ENCODE results near the gene HOATZ.

Gene HOATZ

GRCh38 chr11:111479666-111480065 lies 34.9 kb upstream of the HOATZ start:
- TF ChIP-seq PAX5 (IDR thresholded peaks at IDR 0.05; ENCODE audit: insufficient read depth, low read length, severe bottlenecking), result no peak
- no peak for TF ChIP-seq POLR2A (IDR thresholded peaks at IDR 0.05; ENCODE audit: low read depth, low read length)
- no peak for TF ChIP-seq SPI1 (IDR thresholded peaks at IDR 0.05; ENCODE audit: low read depth, low read length)
- no peak for TF ChIP-seq POU2F2 (IDR thresholded peaks at IDR 0.05; ENCODE audit: low read depth, low read length)
- no peak for TF ChIP-seq POLR2AphosphoS5 (IDR thresholded peaks at IDR 0.05; ENCODE audit: low read depth, low read length)
- TF ChIP-seq TAF1 (IDR thresholded peaks at IDR 0.05; ENCODE audit: low read depth, low read length), result no peak
- DNase-seq (ENCODE audit: insufficient read length, low spot score), result no peak
- FAIRE-seq, result no peak

GRCh38 chr11:111483431-111483830 lies 31.1 kb upstream of the HOATZ start:
- DNase-seq (ENCODE audit: insufficient read length, low spot score) (no peak), FAIRE-seq (no peak)
- no peak for TF ChIP-seq TAF1 (IDR thresholded peaks at IDR 0.05; ENCODE audit: low read depth, low read length)
- TF ChIP-seq POLR2AphosphoS5 (IDR thresholded peaks at IDR 0.05; ENCODE audit: low read depth, low read length), result no peak
- no peak for TF ChIP-seq POLR2A (IDR thresholded peaks at IDR 0.05; ENCODE audit: low read depth, low read length)
- no peak for TF ChIP-seq PAX5 (IDR thresholded peaks at IDR 0.05; ENCODE audit: insufficient read depth, low read length, severe bottlenecking)
- TF ChIP-seq SPI1 (IDR thresholded peaks at IDR 0.05; ENCODE audit: low read depth, low read length), result no peak
- TF ChIP-seq POU2F2 (IDR thresholded peaks at IDR 0.05; ENCODE audit: low read depth, low read length), result no peak

GRCh38 chr11:111490496-111490895 lies 24.1 kb upstream of the HOATZ start:
- FAIRE-seq (no peak), DNase-seq (ENCODE audit: insufficient read length, low spot score) (no peak)
- TF ChIP-seq PAX5 (IDR thresholded peaks at IDR 0.05; ENCODE audit: insufficient read depth, low read length, severe bottlenecking), result no peak

- TF ChIP-seq POLR2A (IDR thresholded peaks at IDR 0.05; ENCODE audit: low read depth, low read length), result no peak
- TF ChIP-seq SPI1 (IDR thresholded peaks at IDR 0.05; ENCODE audit: low read depth, low read length), result no peak
- FAIRE-seq (no peak), DNase-seq (ENCODE audit: insufficient read length, low spot score) (no peak)
These were observed 20.5 kb upstream of the HOATZ start for GRCh38 chr11:111494040-111494439.

GRCh38 chr11:111499483-111499882 lies 15.1 kb upstream of the HOATZ start:
- TF ChIP-seq SPI1 (IDR thresholded peaks at IDR 0.05; ENCODE audit: low read depth, low read length) (no peak), PAX5 (IDR thresholded peaks at IDR 0.05; ENCODE audit: insufficient read depth, low read length, severe bottlenecking) (no peak), POLR2A (IDR thresholded peaks at IDR 0.05; ENCODE audit: low read depth, low read length) (no peak), POU2F2 (IDR thresholded peaks at IDR 0.05; ENCODE audit: low read depth, low read length) (no peak), TAF1 (IDR thresholded peaks at IDR 0.05; ENCODE audit: low read depth, low read length) (no peak), POLR2AphosphoS5 (IDR thresholded peaks at IDR 0.05; ENCODE audit: low read depth, low read length) (no peak)
- FAIRE-seq, result no peak
- no peak for DNase-seq (ENCODE audit: insufficient read length, low spot score)

GRCh38 chr11:111500481-111500880 lies 14.1 kb upstream of the HOATZ start:
- DNase-seq (ENCODE audit: insufficient read length, low spot score) (no peak), FAIRE-seq (no peak)
- TF ChIP-seq SPI1 (IDR thresholded peaks at IDR 0.05; ENCODE audit: low read depth, low read length) (no peak), POLR2AphosphoS5 (IDR thresholded peaks at IDR 0.05; ENCODE audit: low read depth, low read length) (no peak), TAF1 (IDR thresholded peaks at IDR 0.05; ENCODE audit: low read depth, low read length) (no peak), POU2F2 (IDR thresholded peaks at IDR 0.05; ENCODE audit: low read depth, low read length) (no peak), POLR2A (IDR thresholded peaks at IDR 0.05; ENCODE audit: low read depth, low read length) (no peak)

GRCh38 chr11:111502611-111503010 lies 12.0 kb upstream of the HOATZ start:
- DNase-seq (ENCODE audit: insufficient read length, low spot score), result no peak
- TF ChIP-seq SPI1 (IDR thresholded peaks at IDR 0.05; ENCODE audit: low read depth, low read length), result no peak
- TF ChIP-seq POU2F2 (IDR thresholded peaks at IDR 0.05; ENCODE audit: low read depth, low read length), result no peak
- TF ChIP-seq POLR2A (IDR thresholded peaks at IDR 0.05; ENCODE audit: low read depth, low read length), result no peak
- TF ChIP-seq POLR2AphosphoS5 (IDR thresholded peaks at IDR 0.05; ENCODE audit: low read depth, low read length), result no peak
- TF ChIP-seq PAX5 (IDR thresholded peaks at IDR 0.05; ENCODE audit: insufficient read depth, low read length, severe bottlenecking), result no peak
- no peak for TF ChIP-seq TAF1 (IDR thresholded peaks at IDR 0.05; ENCODE audit: low read depth, low read length)
- peak; percentile 5 for FAIRE-seq

GRCh38 chr11:111510311-111510710 lies 4.3 kb upstream of the HOATZ start:
- DNase-seq (ENCODE audit: insufficient read length, low spot score) (no peak), FAIRE-seq (no peak)
- TF ChIP-seq TAF1 (IDR thresholded peaks at IDR 0.05; ENCODE audit: low read depth, low read length) (no peak), POU2F2 (IDR thresholded peaks at IDR 0.05; ENCODE audit: low read depth, low read length) (no peak), SPI1 (IDR thresholded peaks at IDR 0.05; ENCODE audit: low read depth, low read length) (no peak), PAX5 (IDR thresholded peaks at IDR 0.05; ENCODE audit: insufficient read depth, low read length, severe bottlenecking) (no peak), POLR2AphosphoS5 (IDR thresholded peaks at IDR 0.05; ENCODE audit: low read depth, low read length) (no peak), POLR2A (IDR thresholded peaks at IDR 0.05; ENCODE audit: low read depth, low read length) (no peak)

- DNase-seq (ENCODE audit: insufficient read length, low spot score) (peak; percentile 35), FAIRE-seq (peak; percentile 20)
- TF ChIP-seq SPI1 (IDR thresholded peaks at IDR 0.05; ENCODE audit: low read depth, low read length) (no peak), PAX5 (IDR thresholded peaks at IDR 0.05; ENCODE audit: insufficient read depth, low read length, severe bottlenecking) (no peak), POU2F2 (IDR thresholded peaks at IDR 0.05; ENCODE audit: low read depth, low read length) (no peak), TAF1 (IDR thresholded peaks at IDR 0.05; ENCODE audit: low read depth, low read length) (no peak), POLR2A (IDR thresholded peaks at IDR 0.05; ENCODE audit: low read depth, low read length) (no peak), POLR2AphosphoS5 (IDR thresholded peaks at IDR 0.05; ENCODE audit: low read depth, low read length) (no peak)
These were observed 2.0 kb upstream of the HOATZ start, which contains the start of gene BTG4 for GRCh38 chr11:111512296-111513239. Gene BTG4, minus strand, starts transcription at chr11:111512386. Its CDS starts 13,610 bp downstream, at chr11:111498776.

- DNase-seq (ENCODE audit: insufficient read length, low spot score) (no peak), FAIRE-seq (peak; percentile 5)
- TF ChIP-seq POLR2A (IDR thresholded peaks at IDR 0.05; ENCODE audit: low read depth, low read length) (no peak), POU2F2 (IDR thresholded peaks at IDR 0.05; ENCODE audit: low read depth, low read length) (no peak), TAF1 (IDR thresholded peaks at IDR 0.05; ENCODE audit: low read depth, low read length) (no peak), SPI1 (IDR thresholded peaks at IDR 0.05; ENCODE audit: low read depth, low read length) (no peak), PAX5 (IDR thresholded peaks at IDR 0.05; ENCODE audit: insufficient read depth, low read length, severe bottlenecking) (no peak), POLR2AphosphoS5 (IDR thresholded peaks at IDR 0.05; ENCODE audit: low read depth, low read length) (no peak)
These were observed 1.4 kb upstream of the HOATZ start for GRCh38 chr11:111513240-111513605.

Measured in GM12891 (cell line).